Pancreas (tissue), 10 donors: Measurements from ENCODE around the gene ZBTB25. TPM values are rescaled to one million over a fixed set of nuclear protein-coding genes. Genes with fewer than 3 reads are reported as not detected.

Experiments used
- ATAC-seq, 4 donors: fragments of 200-7000 bp; cut with Tn5 transposase; one replicate each; pipeline versions ENCODE4 v1.8.0 to v1.9.1; 2020; ENCODE audit warnings: mild to moderate bottlenecking in 4 of 4, moderate library complexity in 4 of 4
- DNase-seq, 6 donors: peaks; one replicate each; pipeline ENCODE4 v3.0.0-alpha.2; 2020
- FAIRE-seq: peaks from 2 replicates; lab custom pipeline; 2012; peaks lifted over from hg19 to GRCh38; lab: Jason Lieb, UNC
- H3K27ac ChIP-seq, 4 donors: fragments of 200-600 bp; sonication (generic); 1 replicate in 3 of 4; 2 replicates in 1 of 4; pipeline versions ENCODE4 v1.5.0 to v1.8.0; 2020
- H3K27me3 ChIP-seq, 4 donors: fragments of 200-600 bp; one replicate each; pipeline ENCODE4 v1.8.0; 2021
- H3K36me3 ChIP-seq, 3 donors: fragments of 200-600 bp; sonication (generic) in 1 of 3; one replicate each; pipeline versions ENCODE4 v1.5.0 to v1.8.0; 2020 to 2021
- H3K4me1 ChIP-seq, 3 donors: fragments of 200-600 bp; one replicate each; pipeline ENCODE4 v1.8.0; 2021
- H3K4me3 ChIP-seq, 4 donors: fragments of 200-600 bp; sonication (generic) in 2 of 4; one replicate each; pipeline versions ENCODE4 v1.5.0 to v1.8.0; 2020 to 2021
- H3K9me3 ChIP-seq, 4 donors: fragments of 200-600 bp; one replicate each; pipeline ENCODE4 v1.8.0; 2021
- CTCF ChIP-seq, 4 donors: fragments of 200-600 bp; sonication (generic) in 3 of 4; IDR thresholded peaks; one replicate each; pipeline versions ENCODE4 v1.5.0 to v1.8.0; 2021; ENCODE audit warnings: antibody characterized with exemption in 4 of 4
- whole genome bisulfite sequencing, 2 donors: extraction: QIAGEN DNeasy Blood & Tissue Kit; methylation state at CpG; one replicate each; pipeline ENCODE4 v1.1.7; 2013; 5-methylcytosine and 5-hydroxymethylcytosine counted together
- intact Hi-C, 3 donors: fragments of 100-400 bp; cut with DNase I; formaldehyde crosslinking; loops; one replicate each; pipeline versions ENCODE4 v1.11.1 to v1.14.2; 2022
- polyA plus RNA-seq, 2 donors: library from polyadenylated mRNA; stranded (reverse); fragments of 200-250 nt; gene quantifications; one replicate each; pipeline ENCODE4 v1.2.3, GENCODE V29; 2013
- total RNA-seq, 6 donors: library from RNA; stranded (reverse); fragmentation: NEBNext Ultra II Directional in 4 of 6; extraction: Animal tissue kit (Norgen Biotek cat#: 25700) in 4 of 6; gene quantifications; one replicate each; pipeline versions ENCODE4 v1.2.1 to v1.2.4, GENCODE V29; 2021 to 2023
- donor health status: healthy with polysubstance abuse.
- donor health status: DM: no; HTN: no; CAD: no; lungs with moderate emphysema.
- donor health status: DM: no; HTN: no; CAD: no.
- donor health status: control.
- donor health status: control.
- donor health status: Bipolar disorder and iron deficiency.
- donor health status: DM: yes; HTN: yes; CAD: no.
- donor health status: DM: no; HTN: no; CAD: no.
- donor health status: DM: no; HTN: no; CAD: no.
- donor health status: DM: yes; HTN: yes; CAD: no.

ZBTB25 gene
- total and polyA plus RNA-seq, 8 donors: 2.9 to 8.1 (median 5.6) TPM

DNA sequence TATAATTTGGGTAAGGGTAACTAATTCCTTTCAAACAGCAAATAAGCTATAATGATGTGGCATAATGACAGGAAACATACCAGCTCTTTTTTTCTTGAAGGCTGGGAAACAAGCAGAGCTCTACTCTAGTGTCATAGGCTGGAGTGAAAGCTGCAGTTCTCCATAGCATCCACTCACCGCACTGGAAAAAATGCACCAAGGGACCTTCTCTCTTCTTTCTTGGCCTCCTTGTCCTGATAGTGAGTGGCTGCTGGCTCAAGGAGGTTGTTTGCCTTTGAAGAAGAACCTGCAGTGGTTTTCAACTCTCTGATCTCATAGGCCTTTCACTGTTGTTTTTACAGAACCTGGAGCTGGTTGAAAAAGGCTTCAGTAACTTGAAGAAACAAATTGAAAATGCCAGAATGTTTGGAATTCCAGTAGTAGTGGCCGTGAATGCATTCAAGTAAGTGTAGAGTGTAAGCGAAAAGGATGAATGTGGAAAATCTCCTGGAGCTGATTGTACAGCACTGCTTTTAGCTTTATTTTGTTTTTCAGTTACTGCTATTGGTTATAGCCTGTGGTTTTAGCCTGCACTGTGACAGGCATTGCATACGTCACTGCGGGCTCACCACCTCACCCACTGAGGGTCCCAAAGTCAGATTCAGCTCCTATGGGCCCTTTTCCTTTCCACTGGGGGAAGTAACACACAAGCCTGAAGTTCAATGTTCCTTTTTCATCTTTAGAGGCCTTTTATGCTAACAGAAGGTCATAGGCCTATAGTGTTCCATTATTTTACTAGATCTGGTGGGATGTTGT is 55.6 kb downstream of the ZBTB25 start:
- no peak for DNase-seq
- WGBS, 2 donors: 94% methylated on average over 5 of the region's 5 CpGs
- Histone ChIP-seq H3K4me3 (no peak overlapping the region), H3K27me3 (no peaks in the 10 kb centered on the region), H3K9me3 (no peaks in the 10 kb centered on the region), H3K36me3 (peaks cover 0 to 28% (median 2%) of the 10 kb centered on the region in 3 donors), H3K4me1 (no peaks in the 10 kb centered on the region), H3K27ac (no peak overlapping the region)
- FAIRE-seq: no peak
- ATAC-seq: no peak
- TF ChIP-seq CTCF (IDR thresholded peaks at IDR 0.05): no peak
- intact Hi-C loops: no loop called here

DNA sequence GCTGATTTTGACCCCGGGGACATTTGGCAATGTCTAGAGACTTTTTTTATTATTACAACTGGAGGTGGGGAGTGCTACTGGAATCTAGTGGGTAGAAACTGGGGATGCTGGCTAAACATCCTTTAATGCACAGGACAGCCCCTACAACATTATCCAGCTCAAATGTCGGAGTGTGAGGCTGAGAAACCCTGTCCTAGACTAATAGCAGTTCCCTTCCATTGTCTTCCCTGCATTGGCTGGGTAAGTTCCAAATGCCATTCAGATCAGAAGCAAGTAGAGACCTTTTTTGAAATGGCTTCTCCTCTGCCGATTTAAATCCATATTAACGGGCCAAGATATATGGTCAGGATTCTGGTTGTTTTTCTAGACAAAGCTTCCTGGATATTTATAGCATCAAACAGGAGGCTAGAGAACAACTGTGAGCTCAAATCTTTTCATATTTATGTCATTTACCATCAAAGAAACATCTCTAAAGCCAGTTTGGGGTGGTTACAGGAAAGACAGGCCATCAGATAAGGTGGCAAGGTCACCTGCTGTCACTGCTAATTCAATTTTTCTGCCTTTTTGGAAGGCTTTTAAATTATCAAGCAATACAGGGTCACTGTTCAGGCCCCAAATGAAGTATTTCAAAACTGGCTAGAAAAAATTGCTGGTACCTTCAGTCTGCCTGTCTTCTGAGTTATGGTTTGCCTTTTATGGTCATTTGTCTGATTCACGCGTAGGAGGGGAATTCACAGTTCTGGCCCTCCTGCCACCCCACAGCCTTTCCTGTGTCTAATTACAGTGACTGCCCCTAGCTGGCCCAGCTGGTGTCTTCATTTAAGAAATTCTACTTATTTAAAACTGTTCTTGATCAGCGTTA is 58.4 kb downstream of the ZBTB25 start:
- 86 to 91% methylated on average over 7 of the region's 7 CpGs for WGBS, 2 donors
- ATAC-seq (peak in 1 of 4 donors; percentile 59), FAIRE-seq (no peak), DNase-seq (no peak)
- H3K4me3 ChIP-seq: no peak overlapping the region
- no peaks in the 10 kb centered on the region for H3K9me3 ChIP-seq
- H3K4me1 ChIP-seq: no peaks in the 10 kb centered on the region
- intact Hi-C loops: no loop called here
- H3K36me3 ChIP-seq: peaks cover 0 to 39% (median 2%) of the 10 kb centered on the region in 3 donors
- no peak for TF ChIP-seq CTCF (IDR thresholded peaks at IDR 0.05)
- no peak overlapping the region for H3K27ac ChIP-seq
- H3K27me3 ChIP-seq: no peaks in the 10 kb centered on the region

GRCh38 chr14:64444140-64444539 is 59.5 kb downstream of the ZBTB25 start:
- ATAC-seq (no peak), DNase-seq (no peak), FAIRE-seq (no peak)
- H3K9me3 ChIP-seq: no peaks in the 10 kb centered on the region
- TF ChIP-seq CTCF (IDR thresholded peaks at IDR 0.05): no peak
- H3K4me3 ChIP-seq: no peak overlapping the region
- H3K4me1 ChIP-seq: no peaks in the 10 kb centered on the region
- WGBS, 2 donors: 91 to 95% methylated on average over 11 of the region's 11 CpGs
- intact Hi-C loops: no loop called here
- H3K27ac ChIP-seq: no peak overlapping the region
- H3K27me3 ChIP-seq: no peaks in the 10 kb centered on the region
- H3K36me3 ChIP-seq: peaks cover 0 to 28% (median 0%) of the 10 kb centered on the region in 3 donors

GRCh38 chr14:64442300-64442988 is 61.2 kb downstream of the ZBTB25 start:
- ATAC-seq (no peak), FAIRE-seq (no peak), DNase-seq (no peak)
- H3K36me3 ChIP-seq: peaks cover 0 to 28% (median 0%) of the 10 kb centered on the region in 3 donors
- WGBS, 2 donors: 84 to 90% methylated on average over 17 of the region's 17 CpGs
- no peak for TF ChIP-seq CTCF (IDR thresholded peaks at IDR 0.05)
- no peaks in the 10 kb centered on the region for H3K9me3 ChIP-seq
- no peak overlapping the region for H3K4me3 ChIP-seq
- H3K27me3 ChIP-seq: no peaks in the 10 kb centered on the region
- intact Hi-C loops: no loop called here
- no peaks in the 10 kb centered on the region for H3K4me1 ChIP-seq
- no peak overlapping the region for H3K27ac ChIP-seq
